DMS153 treated with DMSO at 0.1 percent for 48 hours (cell line): Measurements from ENCODE around the gene TM4SF5.

Experiments
- DNase-seq: peaks from one replicate; lab custom pipeline; 2025; ENCODE audit not compliant: unreplicated experiment; lab: John Stamatoyannopoulos, UW

TM4SF5 gene

DNA sequence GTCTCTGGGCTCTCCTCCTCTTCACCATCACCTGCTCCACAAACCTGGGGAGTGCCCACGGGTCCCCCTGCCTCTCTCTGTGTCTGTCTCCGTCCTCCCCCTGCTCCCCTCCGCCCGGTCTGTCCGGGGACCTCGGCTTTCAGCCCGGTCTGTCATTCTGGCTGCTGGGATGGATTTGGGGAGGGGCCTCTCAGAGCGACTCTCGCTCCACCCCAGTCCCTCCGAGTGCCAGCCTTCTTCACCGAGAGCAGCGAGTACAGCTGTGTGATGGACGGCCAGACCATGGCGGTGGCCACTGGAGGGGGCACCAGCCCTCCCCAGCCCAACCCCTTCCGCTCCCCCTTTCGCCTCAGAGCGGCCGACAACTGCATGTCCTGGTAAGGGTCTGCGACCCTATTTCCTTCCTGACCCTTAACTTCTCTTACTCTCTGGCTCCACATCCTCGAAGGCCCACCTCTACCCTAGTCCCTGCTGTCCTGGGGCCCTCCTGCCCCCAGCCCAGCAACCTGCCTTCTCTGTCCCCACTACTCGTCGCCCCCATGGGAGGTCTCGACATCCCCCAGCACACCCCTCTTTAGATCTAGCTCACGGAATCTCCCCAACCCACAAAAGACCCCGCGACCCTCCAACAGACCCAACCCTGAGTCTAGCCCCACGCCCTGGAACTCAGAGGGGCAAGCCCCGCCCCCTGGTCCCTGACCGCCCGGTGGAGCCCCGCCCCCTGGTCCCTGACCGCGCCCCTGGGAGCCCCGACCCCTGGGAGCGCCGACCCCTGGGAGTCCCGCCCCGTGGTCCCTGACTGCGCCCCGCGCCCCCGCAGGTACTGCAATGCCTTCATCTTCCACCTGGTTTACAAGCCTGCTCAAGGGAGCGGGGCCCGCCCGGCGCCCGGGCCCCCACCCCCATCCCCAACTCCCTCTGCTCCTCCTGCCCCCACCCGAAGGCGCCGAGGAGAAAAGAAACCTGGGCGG, 26.4 kb upstream of the TM4SF5 start:
- no peak for DNase-seq

DNA sequence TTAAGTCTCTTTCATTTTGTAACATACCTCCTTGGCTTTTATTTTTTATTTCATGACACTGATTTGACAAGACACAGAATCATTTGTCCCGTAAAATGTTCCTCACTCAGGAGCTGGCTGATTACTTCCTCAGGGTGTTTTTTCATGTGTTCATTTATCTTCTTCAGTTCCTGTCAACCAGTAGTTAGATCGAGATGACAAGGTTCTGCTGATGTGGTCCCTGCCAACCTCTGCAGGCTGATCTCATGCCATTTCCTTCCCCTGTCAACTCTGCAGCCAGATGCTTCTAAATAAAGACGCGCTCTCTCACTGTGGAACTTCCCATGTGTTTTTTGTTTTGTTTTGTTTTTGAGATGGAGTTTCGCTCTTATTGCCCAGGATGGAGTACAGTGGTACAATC, 23.8 kb upstream of the TM4SF5 start:
- DNase-seq: no peak

DNA sequence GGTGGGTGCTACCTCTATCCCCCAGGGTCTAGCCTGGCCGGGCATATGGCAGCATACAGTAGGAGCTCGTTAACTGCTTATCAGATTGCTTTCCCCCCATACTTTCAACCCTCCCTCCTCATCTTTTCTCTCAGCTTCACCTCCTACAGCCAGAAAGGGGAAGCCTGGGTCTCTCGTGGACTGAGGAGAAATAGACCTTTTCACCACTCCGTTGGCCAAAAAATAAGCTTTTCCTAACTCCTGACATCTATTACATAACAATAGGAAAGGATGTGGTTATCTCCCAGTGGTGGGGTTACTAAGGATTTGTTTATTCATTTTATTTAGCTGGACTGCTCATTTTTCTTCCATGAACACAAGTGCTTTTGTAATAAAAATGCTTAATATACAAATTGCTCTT, 23.0 kb upstream of the TM4SF5 start:
- DNase-seq: no peak

GRCh38 chr17:4750606-4751005, 21.1 kb upstream of the TM4SF5 start:
- no peak for DNase-seq

DNA sequence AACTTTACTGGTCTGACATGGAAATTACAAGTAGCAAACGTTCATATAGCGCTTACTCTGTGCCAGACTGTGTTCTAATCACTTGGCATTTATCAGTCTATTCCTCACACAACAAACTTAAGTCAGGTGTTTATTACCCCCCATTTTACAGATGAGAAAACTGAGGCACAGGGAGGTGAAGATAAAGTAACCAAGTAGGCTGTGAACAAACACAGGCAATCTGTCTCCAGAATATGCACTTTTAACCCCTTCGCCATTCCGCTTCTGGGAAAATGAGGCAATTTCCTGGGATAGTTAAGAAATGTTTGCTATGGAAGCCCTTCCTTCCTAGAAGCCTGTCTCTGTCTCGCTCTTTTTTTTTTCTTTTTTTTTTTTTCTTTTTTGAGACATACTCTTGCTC, 19.8 kb upstream of the TM4SF5 start:
- DNase-seq: no peak

GRCh38 chr17:4753392-4753791, 18.3 kb upstream of the TM4SF5 start:
- no peak for DNase-seq

DNA sequence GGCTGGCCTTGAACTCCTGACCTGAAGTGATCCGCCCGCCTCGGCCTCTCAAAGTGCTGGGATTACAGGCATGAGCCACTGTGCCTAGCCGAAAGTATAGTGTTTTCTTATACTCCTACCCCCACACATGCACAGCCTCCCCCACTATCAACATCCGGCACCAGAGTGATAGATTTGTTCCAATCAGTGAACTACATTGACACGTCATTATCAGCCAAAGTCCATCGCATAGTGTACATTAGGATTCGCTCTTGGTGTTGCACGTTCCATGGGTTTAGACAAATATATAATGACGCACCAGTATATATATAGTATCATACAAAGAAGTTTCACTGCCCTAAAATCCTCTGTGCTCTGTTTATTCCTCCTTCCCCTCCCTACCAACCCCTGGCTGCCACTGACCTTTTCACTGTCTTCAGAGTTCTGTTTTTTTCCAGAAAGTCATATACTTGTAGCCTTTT, 11.9 kb upstream of the TM4SF5 start:
- DNase-seq: no peak

GRCh38 chr17:4764595-4764994, 7.1 kb upstream of the TM4SF5 start:
- DNase-seq: no peak

- DNase-seq: no peak
Observed at GRCh38 chr17:4766201-4766600, 5.5 kb upstream of the TM4SF5 start.

DNA sequence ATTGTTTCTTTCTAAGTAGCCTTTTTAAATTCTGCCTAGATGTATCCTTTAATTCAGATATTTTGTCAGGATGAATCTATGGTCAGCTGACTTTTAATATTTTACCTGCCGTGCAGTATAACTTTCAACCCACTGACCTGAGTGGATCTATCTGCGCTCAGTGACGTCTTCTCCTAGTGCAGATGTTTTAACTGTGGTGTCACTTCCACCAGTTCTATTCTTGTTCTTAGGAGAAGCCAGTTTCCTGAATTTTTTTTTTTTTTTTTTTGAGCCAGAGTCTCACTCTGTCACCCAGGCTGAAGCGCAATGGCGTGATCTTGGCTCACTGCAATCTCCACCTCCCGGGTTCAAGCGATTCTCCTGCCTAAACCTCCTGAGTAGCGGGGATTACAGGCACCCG, 5.0 kb upstream of the TM4SF5 start:
- no peak for DNase-seq

DNA sequence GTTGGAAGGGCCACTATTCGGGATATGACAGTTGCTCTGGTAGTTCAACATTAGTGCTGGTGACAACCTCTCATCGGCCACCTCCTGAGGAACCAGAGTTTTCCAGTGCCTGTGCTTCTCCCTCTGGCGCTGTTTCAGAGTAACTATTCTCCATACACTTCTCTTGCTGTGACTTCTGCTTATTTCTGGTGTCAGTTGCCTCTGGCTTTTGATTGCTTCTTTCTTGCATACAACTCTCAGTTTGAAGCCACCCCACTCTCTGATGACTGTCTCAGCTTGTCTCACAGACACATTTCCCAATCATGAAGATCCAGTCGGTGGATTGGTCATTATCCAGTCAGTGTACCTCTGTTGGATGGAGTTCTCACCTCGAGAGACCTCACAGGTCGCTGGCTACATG, 3.4 kb upstream of the TM4SF5 start:
- no peak for DNase-seq

DNA sequence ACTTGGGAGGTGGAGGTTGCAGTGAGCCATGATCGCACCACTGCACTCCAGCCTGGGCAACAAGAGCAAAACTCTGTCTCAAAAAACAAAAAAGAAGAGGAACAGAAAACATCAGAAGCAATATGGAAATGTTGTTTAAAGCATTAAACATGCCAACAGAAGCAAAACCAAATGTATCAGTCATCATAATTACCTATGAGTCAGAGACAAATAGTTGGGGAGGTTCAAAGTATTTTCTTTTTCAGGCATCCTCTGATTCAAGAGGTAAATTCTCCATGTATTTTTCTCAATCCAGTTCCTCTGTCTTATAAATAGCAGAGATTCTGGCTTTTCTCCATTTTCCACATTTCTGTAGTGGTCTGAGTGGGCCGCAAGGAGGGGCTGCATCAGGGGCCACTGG, 2.1 kb upstream of the TM4SF5 start:
- DNase-seq: no peak

GRCh38 chr17:4772235-4772613, 538 bp downstream of the TM4SF5 start:
- DNase-seq: no peak

DNA sequence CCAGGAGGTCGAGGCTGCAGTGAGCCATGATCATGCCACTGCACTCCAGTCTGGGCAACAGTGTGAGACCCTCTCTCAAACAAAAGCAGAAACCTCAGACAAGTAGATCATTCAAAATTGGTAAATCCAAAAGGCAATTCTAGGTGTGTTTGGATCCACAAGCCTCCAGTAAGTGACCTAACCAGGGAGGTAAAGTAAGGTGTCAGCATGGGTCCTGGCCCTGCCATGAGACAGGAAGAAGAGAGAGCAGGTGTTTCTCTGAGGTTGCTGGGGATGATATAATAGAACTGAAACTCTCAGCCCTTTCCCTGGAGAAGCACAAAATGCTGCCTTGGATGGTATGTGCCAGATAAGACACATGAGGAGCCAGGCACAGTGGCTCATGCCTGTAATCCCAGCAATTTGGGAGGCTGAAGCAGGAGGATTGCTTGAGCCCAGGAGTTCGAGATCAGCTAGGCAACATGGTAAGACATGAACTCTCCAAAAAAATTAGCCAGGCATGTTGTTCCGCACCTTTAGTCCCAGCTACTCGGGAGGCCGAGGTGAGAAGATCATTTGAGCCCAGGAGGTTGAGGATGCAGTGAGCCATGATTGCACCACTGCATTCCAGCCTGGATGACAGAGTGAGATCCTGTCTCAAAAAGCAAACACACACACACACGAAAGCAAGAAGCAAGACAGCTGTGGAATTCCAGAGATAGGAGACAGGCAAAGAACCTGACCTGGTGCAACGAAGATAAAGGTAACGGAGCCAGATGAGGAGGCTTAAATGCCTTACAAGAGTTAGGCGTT, 6.5 kb downstream of the TM4SF5 start:
- DNase-seq: no peak

DNA sequence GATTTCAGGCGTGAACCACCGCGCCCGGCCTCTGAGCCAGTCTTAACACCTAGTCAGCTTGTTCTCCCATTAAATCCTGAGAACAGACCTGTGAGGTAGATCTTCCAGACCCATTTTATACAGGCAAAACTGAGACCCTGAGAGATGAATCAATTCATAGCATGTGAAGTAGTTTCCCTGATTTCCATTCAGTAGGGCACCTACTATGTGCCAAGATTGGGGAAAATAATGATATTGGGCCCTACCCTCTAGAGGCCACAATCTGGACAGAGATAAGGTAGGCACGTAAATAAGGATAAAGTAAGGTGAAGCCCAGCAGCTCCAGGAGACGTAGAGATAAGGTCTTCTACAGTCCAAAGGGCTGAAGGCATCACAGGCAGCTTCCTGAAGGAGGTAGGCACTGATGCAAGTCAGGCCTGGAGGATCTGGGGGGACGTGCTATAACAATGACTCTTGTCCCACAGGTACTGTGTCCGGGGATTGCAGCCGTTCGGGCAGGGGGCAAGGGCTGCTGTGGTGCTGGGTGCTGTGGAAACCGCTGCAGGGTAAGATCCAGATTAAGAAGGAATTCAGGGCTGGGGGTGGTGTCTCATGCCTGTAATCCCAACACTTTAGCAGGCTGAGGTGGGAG, 8.8 kb downstream of the TM4SF5 start:
- no peak for DNase-seq

GRCh38 chr17:4782652-4783051, 11.0 kb downstream of the TM4SF5 start:
- DNase-seq: no peak

GRCh38 chr17:4785311-4786105, 13.8 kb downstream of the TM4SF5 start:
- no peak for DNase-seq

DNA sequence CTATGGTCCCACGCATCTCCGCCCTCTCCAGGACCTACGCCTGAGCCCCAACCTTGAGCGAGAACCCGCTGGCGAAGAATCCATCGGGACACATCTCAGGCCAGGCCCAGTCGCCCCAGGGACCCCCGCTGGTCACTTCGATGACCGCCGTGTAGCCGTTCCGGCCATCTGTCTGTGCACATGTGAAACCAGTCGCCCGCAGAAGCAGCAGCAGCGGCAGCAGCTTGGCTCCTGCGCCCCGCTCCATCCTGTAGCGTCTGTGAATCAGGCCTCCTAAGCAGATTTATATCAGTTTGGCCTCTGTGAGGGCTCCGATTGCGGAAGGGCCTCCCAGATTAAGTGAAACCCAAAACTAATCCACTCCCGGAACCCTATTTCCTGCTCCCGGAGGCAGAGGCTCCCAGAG, 14.4 kb downstream of the TM4SF5 start, which contains the start of gene VMO1:
VMO1 (minus strand) TSS at position 259 of the 406 bp plus-strand sequence; CDS start at position 247, 12 bp downstream.
- no peak for DNase-seq

GRCh38 chr17:4786516-4786915, 14.8 kb downstream of the TM4SF5 start:
- no peak for DNase-seq

GRCh38 chr17:4788159-4788806, 16.6 kb downstream of the TM4SF5 start:
- DNase-seq: no peak
